Hepatocyte (in vitro differentiated cells): ENCODE results near the gene TAP1. TPM values are rescaled to one million over a fixed set of nuclear protein-coding genes. Genes with fewer than 3 reads are reported as not detected.

ENCODE experiments used
- DNase-seq: peaks from one replicate; pipeline ENCODE4 v3.0.0-alpha.2; 2016; ENCODE audit warnings: low spot score
- H2AFZ ChIP-seq: fragments of 200-600 bp; sonication (generic); 2 replicates; pipeline ENCODE4 v1.6.0; 2016; ENCODE audit warnings: antibody characterized with exemption, mild to moderate bottlenecking
- H3K27ac ChIP-seq: fragments of 200-600 bp; sonication (generic); 2 replicates; pipeline ENCODE4 v1.5.1; 2016; ENCODE audit warnings: mild to moderate bottlenecking
- H3K27me3 ChIP-seq: fragments of 200-600 bp; sonication (generic); 2 replicates; pipeline ENCODE4 v1.6.1; 2016
- H3K36me3 ChIP-seq: fragments of 200-600 bp; sonication (generic); replicated peaks from 2 replicates; pipeline ENCODE4 v1.5.1; 2016; ENCODE audit warnings: low read depth; ENCODE audit not compliant: insufficient read depth
- H3K4me1 ChIP-seq: fragments of 200-600 bp; sonication (generic); 2 replicates; pipeline ENCODE4 v1.5.1; 2016; ENCODE audit warnings: mild to moderate bottlenecking, moderate library complexity; ENCODE audit not compliant: insufficient read depth
- H3K4me2 ChIP-seq: fragments of 200-600 bp; sonication (generic); 2 replicates; pipeline ENCODE4 v1.6.0; 2016
- H3K4me3 ChIP-seq: fragments of 200-600 bp; sonication (generic); 2 replicates; pipeline ENCODE4 v1.5.1; 2016; ENCODE audit warnings: mild to moderate bottlenecking
- H3K79me2 ChIP-seq: fragments of 200-600 bp; sonication (generic); 2 replicates; pipeline ENCODE4 v1.6.0; 2017; ENCODE audit warnings: mild to moderate bottlenecking
- H3K9me2 ChIP-seq: fragments of 200-600 bp; sonication (generic); replicated peaks from 2 replicates; pipeline ENCODE4 v1.6.0; 2017; ENCODE audit warnings: mild to moderate bottlenecking; ENCODE audit not compliant: insufficient read depth
- H3K9me3 ChIP-seq: fragments of 200-600 bp; sonication (generic); 2 replicates; pipeline ENCODE4 v1.5.1; 2016; ENCODE audit warnings: low read depth, mild to moderate bottlenecking
- H4K20me1 ChIP-seq: fragments of 200-600 bp; sonication (generic); 2 replicates; pipeline ENCODE4 v1.6.0; 2016; ENCODE audit warnings: mild to moderate bottlenecking; ENCODE audit not compliant: insufficient read depth, poor library complexity, severe bottlenecking
- CTCF ChIP-seq: fragments of 200-600 bp; sonication (generic); IDR thresholded peaks from 2 replicates; pipeline ENCODE4 v1.5.1; 2016; ENCODE audit warnings: antibody characterized with exemption, mild to moderate bottlenecking; ENCODE audit not compliant: poor library complexity
- EZH2 ChIP-seq: fragments of 200-600 bp; sonication (generic); IDR thresholded peaks from 2 replicates; pipeline ENCODE4 v1.6.1; 2016; ENCODE audit warnings: antibody characterized with exemption, mild to moderate bottlenecking, borderline replicate concordance
- EZH2phosphoT487 ChIP-seq: fragments of 200-600 bp; sonication (generic); IDR thresholded peaks from one replicate; pipeline ENCODE4 v1.6.1; 2018; ENCODE audit warnings: antibody characterized with exemption, mild to moderate bottlenecking, low read depth, moderate library complexity; ENCODE audit not compliant: unreplicated experiment, severe bottlenecking
- WGBS: methylation state at CpG from one replicate; pipeline ENCODE4 v1.1.6; 2016; ENCODE audit warnings: low lambda C conversion rate; ENCODE audit errors: missing lambda C conversion rate; 5-methylcytosine and 5-hydroxymethylcytosine counted together
- polyA plus RNA-seq: library from polyadenylated mRNA; unstranded; fragments of >200 nt; fragmentation: Nextera tagmentation; extraction: Ambion mirVana; gene quantifications from 2 replicates; pipeline ENCODE4 v1.2.1, GENCODE V29; 2016
- total RNA-seq: library from RNA; depleted of rRNA; stranded (reverse); fragments of >200 nt; gene quantifications from 2 replicates; pipeline ENCODE4 v1.2.3, GENCODE V29; 2014

TAP1 gene
- total RNA-seq, result 13.7 and 15.2 TPM in 2 replicates
- polyA plus RNA-seq, result 11.0 and 14.1 TPM in 2 replicates

- Histone ChIP-seq H3K27ac (peak within 1 kb of the TSS; percentile 91), H3K36me3 (no peaks in the 10 kb centered on the region), H2AFZ (peak within 1 kb of the TSS; percentile 79), H3K4me2 (peak within 1 kb of the TSS; percentile 100), H3K79me2 (no peaks in the 10 kb centered on the region), H3K9me2 (no peaks in the 10 kb centered on the region), H3K4me1 (peaks cover 9% of the 10 kb centered on the region), H3K27me3 (peaks cover 35% of the 10 kb centered on the region), H4K20me1 (no peaks in the 10 kb centered on the region), H3K9me3 (no peaks in the 10 kb centered on the region), H3K4me3 (peak within 1 kb of the TSS; percentile 68)
- TF ChIP-seq CTCF, result peak; percentile 78
- TF ChIP-seq EZH2phosphoT487, result no peak
- DNase-seq, result peak; percentile 97
- WGBS, result under 1% methylated on average over 65 of the region's 68 CpGs
These were observed at the start of gene TAP1, which contains the start of gene PSMB9 for GRCh38 chr6:32853541-32854375. TSS of gene TAP1 (minus strand) at chr6:32853704. CDS start at chr6:32853636, 68 bp downstream. TSS of gene PSMB9 (plus strand) at chr6:32854192. CDS start at chr6:32854230, 38 bp downstream.

GRCh38 chr6:32895006-32895345 is 41.5 kb upstream of the TAP1 start:
- Histone ChIP-seq H3K36me3 (no peaks in the 10 kb centered on the region), H3K27me3 (peaks cover 4% of the 10 kb centered on the region), H2AFZ (peak overlapping the region; percentile 93), H3K4me2 (peak overlapping the region; percentile 84), H4K20me1 (no peaks in the 10 kb centered on the region), H3K9me2 (no peaks in the 10 kb centered on the region), H3K4me3 (peak overlapping the region; percentile 99), H3K79me2 (peaks cover 44% of the 10 kb centered on the region), H3K9me3 (no peaks in the 10 kb centered on the region), H3K4me1 (peaks cover 10% of the 10 kb centered on the region), H3K27ac (peak overlapping the region; percentile 97)
- WGBS, result 1% methylated on average over 8 of the region's 8 CpGs
- no peak for DNase-seq
- no peak for TF ChIP-seq EZH2phosphoT487
- TF ChIP-seq EZH2, result no peak
- TF ChIP-seq CTCF, result peak; percentile 1

GRCh38 chr6:32894085-32895005 is 40.8 kb upstream of the TAP1 start:
- peak overlapping the region; percentile 84 for H3K4me2 ChIP-seq
- WGBS, result under 1% methylated on average over 61 of the region's 61 CpGs
- H2AFZ ChIP-seq, result peak overlapping the region; percentile 93

More at GRCh38 chr6:32894085-32895005, 40.8 kb upstream of the TAP1 start:
- Histone ChIP-seq H3K36me3 (no peaks in the 10 kb centered on the region), H3K27ac (peak overlapping the region; percentile 97), H3K27me3 (peaks cover 6% of the 10 kb centered on the region), H3K79me2 (peaks cover 44% of the 10 kb centered on the region), H3K4me3 (peak overlapping the region; percentile 99), H3K9me2 (no peaks in the 10 kb centered on the region), H4K20me1 (no peaks in the 10 kb centered on the region), H3K9me3 (no peaks in the 10 kb centered on the region), H3K4me1 (peaks cover 10% of the 10 kb centered on the region)
- peak; percentile 94 for DNase-seq
- peak; percentile 18 for TF ChIP-seq CTCF
- no peak for TF ChIP-seq EZH2
